GM21528 (cell line): ENCODE data around the gene MAST4.
"Not testable (repeated sequence)": the region's sequence is repeated elsewhere in the genome, so short reads cannot be mapped to it uniquely, and the experiment has no call there.

Source experiments
- ATAC-seq: cut with Tn5 transposase; IDR thresholded peaks from one replicate; pipeline ENCODE4 v1.9.1; 2021; ENCODE audit warnings: mild to moderate bottlenecking, moderate library complexity; ENCODE audit not compliant: unreplicated experiment, low FRiP score

MAST4 gene

DNA sequence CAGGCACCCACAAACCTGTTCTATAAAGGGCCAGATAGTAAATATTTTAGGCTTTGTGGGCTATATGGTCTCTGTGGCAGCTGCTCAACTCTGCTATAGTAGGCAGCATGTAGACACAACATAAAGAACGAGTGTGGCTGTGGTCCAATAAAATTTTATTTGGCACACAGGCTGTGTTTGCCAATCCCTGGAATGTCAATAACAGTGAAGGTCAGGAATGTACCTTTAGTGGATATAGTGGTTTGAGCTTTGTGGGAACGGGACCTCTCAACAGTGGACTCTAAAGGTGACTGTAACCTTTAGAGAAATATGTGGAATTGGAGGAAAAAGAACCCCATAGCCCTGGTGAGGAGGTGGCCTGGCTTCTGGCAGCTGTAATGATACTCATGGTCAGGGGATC is 145.2 kb downstream of the MAST4 start:
- no peak for ATAC-seq

DNA sequence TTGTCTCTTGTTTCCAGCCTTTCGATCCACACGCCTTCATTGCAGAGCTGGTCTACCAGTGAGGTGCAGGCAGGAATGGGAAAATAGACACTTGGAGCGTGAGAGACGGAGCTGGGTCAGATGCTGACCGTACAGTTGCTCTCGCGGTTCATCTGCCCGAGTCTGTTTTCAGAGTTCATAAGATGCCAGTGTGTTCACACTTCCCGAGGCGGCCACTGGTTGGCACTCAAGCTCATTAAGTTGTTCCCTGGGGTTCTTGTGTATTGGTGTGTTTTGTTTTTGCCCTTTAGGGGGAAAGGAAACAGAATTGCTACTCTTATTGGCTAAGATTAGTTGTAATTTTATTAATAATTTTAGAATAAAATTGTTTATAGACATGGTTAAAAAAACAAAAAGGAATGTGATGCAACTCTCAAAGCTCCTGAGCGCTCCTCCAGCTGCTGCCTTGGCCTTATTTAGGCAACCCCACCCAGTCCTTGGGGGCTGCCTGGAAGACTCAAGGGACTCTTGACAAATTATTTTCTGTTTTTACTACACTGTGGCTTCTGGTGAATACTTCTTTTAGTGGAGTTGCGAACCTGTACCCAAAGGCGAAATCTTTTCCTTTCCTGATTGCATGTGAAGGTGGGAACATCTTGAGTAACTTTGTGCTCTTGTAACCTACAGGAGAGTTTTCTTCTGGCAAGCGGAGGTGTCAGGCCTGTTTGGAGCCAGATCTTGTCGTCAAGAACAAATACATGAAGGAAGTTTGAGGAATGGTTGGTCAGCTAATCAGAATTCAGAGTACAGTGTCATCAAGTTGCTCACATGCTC is 146.1 kb downstream of the MAST4 start:
- no peak for ATAC-seq

DNA sequence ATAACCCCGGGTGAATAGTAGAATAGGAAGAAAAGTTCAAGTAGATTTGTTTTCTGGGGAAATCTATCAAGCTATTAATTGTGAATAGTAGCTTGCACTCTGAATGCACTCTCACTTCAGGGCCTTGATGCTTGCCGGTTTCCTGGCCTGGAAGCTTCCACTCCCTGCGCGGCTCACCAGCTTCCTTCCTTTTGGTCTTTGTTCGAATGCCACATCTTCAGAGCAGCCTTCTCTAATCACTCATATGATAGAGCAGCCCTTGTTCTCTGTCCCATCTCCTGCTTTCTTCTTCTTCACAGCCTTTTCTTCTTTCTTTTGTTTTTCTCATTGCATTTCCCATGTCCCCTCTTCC is 146.7 kb downstream of the MAST4 start:
- no peak for ATAC-seq

DNA sequence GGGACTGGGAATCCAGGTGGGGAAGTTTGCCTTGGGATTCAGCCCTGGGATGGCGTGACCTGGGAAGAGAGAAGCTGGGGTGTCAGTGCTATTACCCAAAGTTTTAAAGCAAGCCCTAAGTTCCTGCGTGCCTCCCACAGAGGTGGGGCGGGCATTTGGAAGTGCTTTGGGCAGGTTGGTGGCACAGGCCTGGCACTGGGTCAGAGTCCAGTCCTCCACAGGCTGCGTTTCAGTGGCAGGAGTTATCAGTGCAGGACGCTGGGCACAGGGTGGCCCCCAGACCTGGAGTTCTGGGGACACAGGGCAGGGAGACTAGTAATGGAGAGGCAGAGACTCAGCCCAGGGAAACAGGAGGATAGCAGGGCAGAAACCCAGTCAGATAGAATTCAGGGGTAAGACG is 147.2 kb downstream of the MAST4 start:
- ATAC-seq, result no peak

DNA sequence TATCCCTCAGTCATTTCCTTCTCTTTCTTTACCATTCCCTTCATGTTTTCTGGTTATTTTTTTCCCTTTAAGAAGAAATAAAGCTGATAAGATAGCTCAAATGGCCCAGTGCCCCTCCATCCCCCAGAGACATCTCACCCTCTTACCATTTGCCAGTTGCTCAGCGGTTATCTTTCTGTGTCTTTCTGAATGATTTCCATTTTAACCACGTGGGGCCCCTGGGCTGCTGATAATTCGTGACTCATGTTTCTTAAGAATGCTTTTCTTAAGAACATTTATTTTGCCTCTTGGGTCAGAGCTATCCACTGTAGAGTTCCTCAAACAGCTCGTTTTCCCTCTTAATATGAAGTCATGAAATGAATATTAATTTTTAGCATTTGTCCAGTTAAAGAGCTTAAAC is 147.8 kb downstream of the MAST4 start:
- no peak for ATAC-seq

DNA sequence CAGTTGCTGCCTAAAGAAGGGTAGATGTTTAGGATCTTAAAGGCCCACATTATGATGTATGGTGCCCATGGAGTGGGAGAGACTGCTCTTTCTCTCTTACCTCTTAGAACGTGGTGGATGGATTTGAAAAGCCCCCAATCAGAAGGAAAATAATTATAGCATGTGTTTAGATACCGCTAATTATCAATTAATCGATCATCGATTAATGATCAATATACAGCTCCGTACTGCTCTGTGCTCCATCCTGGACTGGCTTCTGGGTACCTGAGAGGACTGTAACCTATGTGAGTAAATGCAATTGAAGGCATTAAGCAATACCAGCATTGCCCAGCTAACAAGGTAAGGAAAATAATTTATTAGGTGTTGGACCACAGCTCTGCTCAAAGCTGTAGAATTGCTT is 149.1 kb downstream of the MAST4 start:
- no peak for ATAC-seq

DNA sequence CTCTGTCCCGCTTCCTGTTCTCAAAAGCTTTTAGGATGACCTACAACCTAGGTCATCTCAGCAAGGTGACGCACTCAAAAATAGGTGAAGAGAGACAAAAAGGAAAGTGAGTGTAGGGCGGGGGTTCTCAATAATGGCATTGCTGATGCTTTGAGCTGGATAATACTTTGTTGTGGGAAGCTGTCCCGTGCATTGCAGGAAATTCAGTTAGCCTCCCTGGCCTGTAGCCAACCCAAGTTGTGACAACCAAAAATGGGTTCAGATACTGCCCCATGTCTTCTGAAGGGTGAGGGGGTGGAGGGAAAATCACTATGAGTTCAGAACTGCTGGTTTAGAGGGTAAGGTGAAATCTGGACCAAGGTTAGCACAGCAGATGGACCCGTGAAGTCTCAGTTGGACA is 151.4 kb downstream of the MAST4 start:
- ATAC-seq, result no peak

DNA sequence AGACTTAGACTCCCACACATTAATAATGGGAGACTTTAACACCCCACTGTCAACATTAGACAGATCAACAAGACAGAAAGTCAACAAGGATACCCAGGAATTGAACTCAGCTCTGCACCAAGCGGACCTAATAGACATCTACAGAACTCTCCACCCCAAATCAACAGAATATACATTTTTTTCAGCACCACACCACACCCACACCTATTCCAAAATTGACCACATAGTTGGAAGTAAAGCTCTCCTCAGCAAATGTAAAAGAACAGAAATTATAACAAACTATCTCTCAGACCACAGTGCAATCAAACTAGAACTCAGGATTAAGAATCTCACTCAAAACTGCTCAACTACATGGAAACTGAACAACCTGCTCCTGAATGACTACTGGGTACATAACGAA is 156.5 kb downstream of the MAST4 start:
- not testable (repeated sequence) for ATAC-seq

DNA sequence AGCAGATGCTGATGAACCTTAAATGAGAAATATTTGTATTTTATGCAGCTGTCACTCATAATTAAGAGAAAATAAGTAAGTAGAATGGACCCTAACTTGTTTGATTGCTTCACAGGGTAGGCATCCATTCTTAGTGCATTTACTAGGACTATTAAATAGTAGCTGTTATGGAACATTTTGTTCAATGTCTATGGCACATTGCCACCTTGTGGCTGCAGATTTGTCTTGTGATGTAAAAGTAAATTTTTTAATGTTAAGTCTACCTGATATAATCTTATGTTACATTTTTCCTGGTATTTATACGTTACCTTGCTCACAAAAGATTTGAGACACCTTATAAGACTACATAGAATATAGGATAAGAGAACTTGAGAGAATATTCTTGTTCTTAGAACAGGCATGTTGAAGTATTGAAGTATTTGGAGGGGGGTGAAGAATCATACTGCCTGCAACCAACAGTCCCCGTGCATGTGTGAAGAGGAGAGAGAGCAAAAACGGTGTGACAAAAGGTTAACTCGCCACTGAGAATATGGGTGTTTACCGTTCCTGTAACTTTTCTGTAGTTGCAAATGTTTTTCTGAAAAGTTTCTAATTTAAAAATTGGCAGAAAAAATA is 161.1 kb downstream of the MAST4 start:
- ATAC-seq, result no peak

DNA sequence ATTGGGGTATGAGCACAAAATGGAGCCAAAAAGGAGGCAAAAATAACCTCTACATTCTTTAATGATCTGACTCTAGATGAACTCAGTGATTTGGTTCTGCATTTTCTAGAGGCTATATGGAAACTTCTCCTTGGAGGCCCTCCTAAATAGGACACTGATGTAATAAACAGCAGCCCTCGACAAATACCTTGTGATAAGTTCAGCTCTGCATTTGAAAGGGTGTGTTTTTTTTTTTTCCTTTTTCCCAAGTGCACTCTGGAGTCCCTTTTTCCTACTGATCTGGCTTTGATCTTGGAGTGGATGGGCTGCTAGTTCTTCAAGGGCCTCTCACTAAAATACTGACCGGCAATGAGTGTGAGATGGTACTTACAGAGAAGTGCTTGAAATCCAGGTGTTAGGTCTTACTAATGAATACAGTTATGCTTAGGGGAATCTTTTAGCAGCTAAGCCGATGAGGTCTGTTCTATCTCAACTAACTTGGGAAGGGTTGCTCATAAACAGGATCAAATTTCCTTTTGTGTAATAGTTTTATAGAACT is 161.7 kb downstream of the MAST4 start:
- ATAC-seq, result no peak

DNA sequence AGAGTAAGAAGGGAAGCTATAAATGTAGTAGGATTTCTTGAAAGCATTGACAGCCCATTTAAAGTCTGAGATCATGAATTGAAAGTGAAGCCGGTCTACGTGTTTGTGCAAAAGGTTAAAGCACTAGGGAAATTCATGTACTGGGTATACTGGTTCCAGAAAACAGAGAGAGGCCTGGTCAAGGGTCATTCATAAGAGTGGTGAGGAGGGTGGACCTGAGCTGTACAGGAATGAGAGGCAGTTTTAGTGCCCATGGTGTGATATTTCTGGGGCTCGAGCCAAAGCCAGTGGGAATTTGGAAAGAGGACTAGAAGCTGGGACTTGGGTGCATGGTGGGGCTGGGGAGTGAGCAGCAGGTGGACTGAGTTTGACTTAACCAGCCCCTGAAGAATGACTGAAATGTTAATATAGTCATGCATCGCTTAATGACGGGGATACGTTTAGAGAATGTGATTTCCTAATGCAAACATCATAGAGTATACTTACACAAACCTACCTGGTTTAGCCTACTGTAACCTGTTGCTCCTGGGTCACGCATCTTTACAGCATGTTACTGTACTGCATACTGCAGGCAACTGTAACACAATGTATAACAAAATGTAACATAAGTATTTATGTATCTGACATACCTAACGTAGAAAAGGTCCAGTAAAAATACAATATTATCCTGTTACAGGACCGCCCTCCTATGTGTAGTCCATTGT is 173.0 kb downstream of the MAST4 start:
- ATAC-seq, result no peak

DNA sequence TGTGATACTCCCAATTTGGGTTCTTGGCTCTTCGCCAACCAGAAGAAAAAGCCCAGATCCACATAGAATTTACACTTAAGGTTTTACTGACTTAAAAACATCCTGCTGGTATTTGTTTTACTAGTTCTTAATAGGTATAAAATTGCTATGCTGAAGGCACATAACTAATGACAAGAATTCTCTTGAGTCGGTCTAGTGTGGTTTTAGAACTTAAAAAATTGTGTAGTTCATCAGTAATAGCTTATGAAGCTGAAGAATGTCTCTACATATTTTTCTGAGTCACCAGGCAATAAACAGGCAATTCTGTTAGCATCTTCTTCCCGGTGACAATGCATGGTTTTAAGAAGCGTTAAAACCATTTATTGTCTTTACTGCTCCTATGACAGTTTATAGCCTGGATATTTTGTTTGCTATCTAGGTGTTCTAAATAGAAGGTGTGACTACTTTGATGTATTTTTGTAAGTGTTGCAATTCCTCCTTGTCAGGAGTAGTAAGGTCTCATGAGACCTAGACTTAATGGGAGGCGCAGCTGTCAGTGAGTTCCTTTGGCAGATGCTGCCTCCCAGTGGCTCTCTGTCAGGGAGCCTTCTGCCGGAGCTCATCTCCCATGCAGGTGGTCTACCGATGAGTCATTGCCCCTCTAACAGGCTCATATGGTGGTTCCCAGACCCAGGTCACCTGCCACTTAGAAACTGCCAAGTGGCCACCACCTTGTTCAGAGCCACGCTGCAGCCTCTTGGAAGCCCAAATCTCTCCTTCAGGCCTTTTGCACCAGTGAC is 173.8 kb downstream of the MAST4 start:
- no peak for ATAC-seq

DNA sequence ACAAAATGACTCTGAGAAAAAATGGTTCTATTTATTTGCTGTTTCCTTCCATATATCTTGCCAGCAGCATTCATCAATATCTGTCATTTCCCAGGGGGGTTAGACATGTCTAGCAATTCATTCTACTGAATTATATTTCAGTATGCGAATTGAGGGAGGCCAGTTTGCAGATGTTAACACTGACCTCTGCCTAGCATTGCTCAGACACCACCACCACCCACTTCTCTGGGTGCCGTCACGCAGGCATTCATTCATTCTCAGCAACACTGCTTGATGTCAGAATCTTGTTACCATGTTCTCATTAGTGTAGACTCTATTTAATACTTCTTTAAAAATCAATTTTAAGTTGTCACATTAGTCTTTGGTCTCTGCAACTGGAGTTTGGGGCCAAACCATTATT is 181.7 kb downstream of the MAST4 start:
- no peak for ATAC-seq

DNA sequence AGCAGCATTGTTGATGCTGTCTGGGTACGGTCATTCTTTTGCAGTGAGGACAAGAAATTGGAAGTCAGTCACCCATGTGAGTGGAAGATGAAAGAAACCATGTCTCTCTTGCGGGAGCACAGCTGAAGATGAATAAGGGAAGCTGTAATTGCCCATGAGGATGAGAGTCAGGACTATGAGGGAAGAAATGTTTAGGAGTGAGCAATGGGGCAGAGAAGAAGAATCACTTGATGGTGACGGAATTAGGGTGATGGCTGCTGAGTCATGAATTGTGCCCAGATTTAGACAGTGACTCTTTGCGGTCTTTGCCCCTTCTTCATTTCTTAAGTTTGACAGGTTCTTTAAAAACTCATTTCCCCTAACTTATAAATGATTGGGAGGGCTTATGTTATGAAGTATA is 183.3 kb downstream of the MAST4 start:
- no peak for ATAC-seq

DNA sequence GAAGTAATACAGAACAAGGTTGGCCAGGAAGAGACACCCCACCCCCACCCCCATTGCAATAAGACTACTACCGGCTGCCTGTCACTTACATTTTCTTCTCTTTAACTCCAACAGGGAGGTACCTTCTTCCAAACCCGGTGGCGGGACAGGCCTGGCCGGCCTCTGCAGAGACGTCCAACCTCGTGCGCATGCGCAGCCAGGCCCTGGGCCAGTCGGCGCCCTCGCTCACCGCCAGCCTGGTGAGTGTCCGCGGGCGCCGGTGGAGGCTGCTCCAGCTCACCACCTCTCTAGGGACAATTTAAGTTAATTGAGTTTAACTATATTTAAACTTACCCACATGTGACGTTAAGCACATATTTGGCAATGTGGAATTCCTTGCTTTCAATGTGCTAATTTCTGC is 192.4 kb downstream of the MAST4 start:
- no peak for ATAC-seq

DNA sequence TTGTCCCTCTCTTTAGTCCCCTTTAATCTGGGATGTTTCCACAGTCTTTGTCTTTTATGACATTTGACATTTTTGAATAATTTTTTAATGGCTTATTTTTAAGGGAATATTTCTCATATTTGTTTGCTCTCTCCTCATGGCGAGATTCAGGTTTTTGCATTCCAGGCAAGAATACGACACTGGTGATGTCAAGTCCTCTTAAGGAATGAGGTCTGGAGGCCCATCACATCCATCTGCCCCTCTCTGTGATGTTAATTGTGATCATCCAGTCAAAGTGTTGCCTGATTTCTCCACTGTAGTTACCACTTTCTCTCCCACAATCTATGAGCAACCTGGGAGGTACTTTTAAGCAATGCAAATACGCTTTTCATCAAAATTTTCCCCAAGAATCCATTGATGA is 193.2 kb downstream of the MAST4 start:
- ATAC-seq, result no peak

DNA sequence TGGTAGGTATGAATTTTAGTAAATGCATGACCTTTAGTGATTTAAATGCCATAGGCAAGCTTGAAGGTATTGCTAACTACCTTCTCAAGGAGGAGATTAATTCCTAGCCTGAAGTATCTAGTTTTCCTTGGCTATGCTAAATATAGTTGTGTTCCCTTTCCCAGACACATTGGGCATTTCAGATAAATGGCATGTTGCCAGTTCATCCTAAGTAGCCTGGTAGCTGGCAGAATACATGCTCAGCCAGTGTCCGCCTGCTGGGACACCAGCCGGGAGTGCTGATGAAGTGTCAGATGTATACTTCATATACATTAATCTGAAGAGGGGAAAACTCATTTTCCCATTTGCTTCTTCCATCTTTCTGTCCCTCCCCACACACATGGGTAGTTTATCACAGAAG is 196.9 kb downstream of the MAST4 start:
- ATAC-seq, result no peak

DNA sequence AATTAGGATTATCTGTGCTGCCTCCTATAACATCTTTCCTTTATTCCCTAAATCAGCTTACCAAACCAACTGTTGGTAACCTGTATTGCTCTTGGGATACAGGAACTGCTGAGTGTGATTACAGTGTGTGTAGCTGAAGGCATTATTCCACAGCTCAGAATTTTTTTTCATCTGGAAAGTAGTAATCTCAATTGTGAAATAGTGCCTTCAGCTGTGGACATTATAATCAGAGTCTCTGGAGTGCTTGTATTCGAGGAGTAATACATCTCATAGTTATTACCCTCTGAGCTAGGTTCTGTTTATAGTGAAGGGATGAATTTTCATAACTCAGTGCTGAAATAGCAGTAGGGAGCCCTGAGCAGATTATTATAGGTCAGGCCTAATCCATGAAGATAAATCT is 199.5 kb downstream of the MAST4 start:
- no peak for ATAC-seq

DNA sequence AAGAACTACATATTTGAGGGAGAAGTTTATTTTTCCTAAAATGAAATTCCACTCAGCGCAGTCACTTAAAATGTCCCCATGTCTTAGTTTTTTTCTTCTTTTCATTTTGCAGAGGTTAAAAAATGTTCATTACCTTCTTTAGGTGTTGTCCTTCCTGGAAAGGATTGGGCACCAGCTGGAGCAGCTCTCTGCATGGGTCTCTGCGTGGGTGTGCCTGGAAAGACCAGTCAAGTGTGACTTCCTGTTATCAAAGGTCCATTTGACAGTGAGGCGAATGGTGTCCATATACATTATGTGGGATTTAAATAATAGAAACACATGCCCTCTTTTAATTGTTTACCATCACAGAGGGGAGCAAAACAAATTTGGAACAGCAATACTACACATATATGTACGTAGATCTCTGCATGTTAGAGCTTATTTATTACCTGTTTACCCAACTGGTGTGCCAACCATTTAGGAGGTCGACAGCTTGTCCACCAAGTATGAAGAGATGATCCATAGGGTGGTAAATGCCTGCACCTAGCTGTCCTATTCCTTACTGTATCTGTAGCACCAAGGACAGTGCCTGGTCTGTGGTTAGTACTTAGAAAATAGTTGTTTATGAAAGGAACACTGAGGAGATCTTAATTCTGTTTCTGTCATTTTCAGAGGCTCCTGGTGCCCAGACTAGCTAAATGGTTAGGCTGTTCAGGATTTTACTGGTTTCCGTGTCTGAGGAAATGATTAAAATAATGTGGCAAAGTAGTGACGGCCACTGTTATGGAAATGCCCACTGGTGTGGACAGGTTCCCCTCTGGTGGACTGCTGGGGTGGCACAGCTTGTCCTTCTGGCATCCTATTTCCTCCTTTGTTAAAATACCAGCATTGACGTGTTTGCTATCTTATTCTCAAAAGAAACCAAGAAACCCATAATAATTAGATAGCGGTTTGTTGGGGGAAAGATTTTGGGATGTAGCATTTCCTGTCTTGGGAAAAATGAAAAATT is 200.4 kb downstream of the MAST4 start:
- ATAC-seq, result no peak

DNA sequence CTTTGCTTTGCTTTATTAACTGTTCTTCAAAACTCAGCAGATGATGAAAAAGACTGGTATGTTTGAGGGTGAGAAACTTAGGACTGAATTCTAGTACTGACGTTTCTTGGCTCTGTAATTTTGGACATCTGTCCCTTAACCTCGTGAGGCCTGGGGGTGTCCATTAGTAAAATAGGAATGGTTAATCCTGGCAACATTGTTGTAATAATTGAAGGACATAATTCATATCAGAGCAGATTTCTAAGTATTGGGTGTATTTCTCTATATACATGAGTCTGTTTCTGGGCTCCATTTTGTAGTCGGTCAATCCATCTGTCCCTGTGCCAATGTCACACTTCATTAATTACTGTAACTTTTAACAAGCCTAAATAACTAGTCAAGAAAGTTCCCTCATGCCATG is 206.7 kb downstream of the MAST4 start:
- ATAC-seq, result no peak
